Left lung (tissue), 10 donors: Measurements from ENCODE around the gene CEP95. TPM values are rescaled to one million over a fixed set of nuclear protein-coding genes. Genes with fewer than 3 reads are reported as not detected.

ENCODE experiments used
- ATAC-seq: fragments of 200-7000 bp; cut with Tn5 transposase; one replicate; pipeline ENCODE4 v1.9.1; 2020; ENCODE audit warnings: moderate library complexity
- DNase-seq, 4 donors: peaks; one replicate each; pipeline ENCODE4 v3.0.0-alpha.2; 2013 to 2020
- H3K27ac ChIP-seq, 2 donors: fragments of 200-600 bp; sonication (generic) in 1 of 2; one replicate each; pipeline versions ENCODE4 v1.5.0 to v1.8.0; 2020 to 2021
- H3K27me3 ChIP-seq, 2 donors: fragments of 200-600 bp; sonication (generic) in 1 of 2; one replicate each; pipeline versions ENCODE4 v1.5.0 to v1.8.0; 2020 to 2021
- H3K36me3 ChIP-seq, 2 donors: fragments of 200-600 bp; sonication (generic) in 1 of 2; one replicate each; pipeline versions ENCODE4 v1.5.0 to v1.8.0; 2020 to 2021
- H3K4me1 ChIP-seq, 2 donors: fragments of 200-600 bp; one replicate each; pipeline ENCODE4 v1.8.0; 2021
- H3K4me3 ChIP-seq, 2 donors: fragments of 200-600 bp; sonication (generic) in 1 of 2; one replicate each; pipeline versions ENCODE4 v1.5.0 to v1.8.0; 2020 to 2021; ENCODE audit warnings: mild to moderate bottlenecking in 1 of 2
- H3K9me3 ChIP-seq, 2 donors: fragments of 200-600 bp; sonication (generic) in 1 of 2; one replicate each; pipeline versions ENCODE4 v1.5.0 to v1.8.0; 2020 to 2021
- CTCF ChIP-seq, 2 donors: fragments of 200-600 bp; sonication (generic) in 1 of 2; IDR thresholded peaks; one replicate each; pipeline versions ENCODE4 v1.5.0 to v1.8.0; 2021; ENCODE audit warnings: antibody characterized with exemption in 2 of 2
- intact Hi-C, 2 donors: fragments of 100-400 bp; cut with DNase I; formaldehyde crosslinking; loops; one replicate each; pipeline versions ENCODE4 v1.11.2 to v1.14.2; 2022
- polyA plus RNA-seq, 6 donors: library from polyadenylated mRNA; unstranded; fragments of 120-200 nt; gene quantifications; one replicate each; pipeline ENCODE4 v1.2.1, GENCODE V29; 2013; ENCODE audit not compliant: insufficient read length in 6 of 6
- total RNA-seq, 2 donors: library from RNA; stranded (reverse); fragmentation: NEBNext Ultra II Directional; extraction: Animal tissue kit (Norgen Biotek cat#: 25700); gene quantifications; one replicate each; pipeline ENCODE4 v1.2.1, GENCODE V29; 2021
- donor health status: DM: no; HTN: yes; CAD: no.
- donor health status: DM: no; HTN: no; CAD: no.

The CEP95 gene
- total and polyA plus RNA-seq, 8 donors: 21.2 to 202 (median 148) TPM

GRCh38 chr17:64506201-64506575 is 589 bp upstream of the CEP95 start, which contains the start of gene DDX5:
Gene DDX5 (minus strand): TSS chr17:64506289. CDS start chr17:64506119, 170 bp downstream.
- TF ChIP-seq CTCF (IDR thresholded peaks at IDR 0.05): no peak
- Histone ChIP-seq H3K4me3 (peak within 1 kb of the TSS; percentile 95 to 98), H3K27me3 (no peaks in the 10 kb centered on the region), H3K4me1 (peaks cover 16 to 58% of the 10 kb centered on the region in 2 donors), H3K27ac (peak within 1 kb of the TSS; percentile 99), H3K36me3 (peaks cover 25 to 51% of the 10 kb centered on the region in 2 donors), H3K9me3 (no peaks in the 10 kb centered on the region)
- DNase-seq: peak; percentile 98
- intact Hi-C loops: no loop called here
- peak; percentile 84 for ATAC-seq

GRCh38 chr17:64507413-64507782 is 621 bp downstream of the CEP95 start:
- ATAC-seq (peak; percentile 43), DNase-seq (peak in 2 of 4 donors; percentile 72 to 81)
- H3K27me3 ChIP-seq: no peaks in the 10 kb centered on the region
- peak in 1 of 2 donors; percentile 35 for TF ChIP-seq CTCF (IDR thresholded peaks at IDR 0.05)
- intact Hi-C loops: no loop called here
- peaks cover 16 to 46% of the 10 kb centered on the region in 2 donors for H3K4me1 ChIP-seq
- H3K9me3 ChIP-seq: no peaks in the 10 kb centered on the region
- peak overlapping the region; percentile 95 to 98 for H3K4me3 ChIP-seq
- H3K36me3 ChIP-seq: peaks cover 13 to 51% of the 10 kb centered on the region in 2 donors
- H3K27ac ChIP-seq: peak overlapping the region; percentile 99

- intact Hi-C loops: no loop called here
- H3K27me3 ChIP-seq: no peaks in the 10 kb centered on the region
- no peak for ATAC-seq
- peaks cover 9 to 33% of the 10 kb centered on the region in 2 donors for H3K4me1 ChIP-seq
- no peak for TF ChIP-seq CTCF (IDR thresholded peaks at IDR 0.05)
- no peaks in the 10 kb centered on the region for H3K9me3 ChIP-seq
- DNase-seq: no peak
- H3K4me3 ChIP-seq: no peak overlapping the region
- no peak overlapping the region for H3K27ac ChIP-seq
- H3K36me3 ChIP-seq: peaks cover 4 to 49% of the 10 kb centered on the region in 2 donors
These were observed 1.9 kb downstream of the CEP95 start for GRCh38 chr17:64508683-64509082.

GRCh38 chr17:64509179-64509578 is 2.4 kb downstream of the CEP95 start:
- ATAC-seq (no peak), DNase-seq (no peak)
- Histone ChIP-seq H3K4me1 (peaks cover 4 to 28% of the 10 kb centered on the region in 2 donors), H3K27ac (no peak overlapping the region), H3K36me3 (peaks cover 0 to 48% of the 10 kb centered on the region in 2 donors), H3K27me3 (no peaks in the 10 kb centered on the region), H3K9me3 (no peaks in the 10 kb centered on the region), H3K4me3 (no peak overlapping the region)
- intact Hi-C loops: no loop called here
- no peak for TF ChIP-seq CTCF (IDR thresholded peaks at IDR 0.05)

GRCh38 chr17:64515419-64515818 is 8.6 kb downstream of the CEP95 start:
- intact Hi-C loops: no loop called here
- H3K27ac ChIP-seq: no peak overlapping the region
- peaks cover 0 to 98% of the 10 kb centered on the region in 2 donors for H3K36me3 ChIP-seq
- TF ChIP-seq CTCF (IDR thresholded peaks at IDR 0.05): no peak
- no peaks in the 10 kb centered on the region for H3K9me3 ChIP-seq
- no peak for ATAC-seq
- H3K4me1 ChIP-seq: no peaks in the 10 kb centered on the region
- DNase-seq: no peak
- H3K4me3 ChIP-seq: no peak overlapping the region
- no peaks in the 10 kb centered on the region for H3K27me3 ChIP-seq
